OCI-LY7 (cell line): ENCODE data around the gene LIMS1.
"Not testable (repeated sequence)": the region's sequence is repeated elsewhere in the genome, so short reads cannot be mapped to it uniquely, and the experiment has no call there.

ENCODE experiments used
- CTCF ChIP-seq: fragments of 200-600 bp; sonication (generic); conservative IDR thresholded peaks from 2 replicates; pipeline ENCODE4 v1.5.1; 2014; ENCODE audit warnings: mild to moderate bottlenecking, antibody characterized with exemption, low read length, moderate library complexity, mixed read lengths
- EZH2phosphoT487 ChIP-seq: fragments of 200-600 bp; sonication (generic); IDR thresholded peaks from 2 replicates; pipeline ENCODE4 v1.6.1; 2018; ENCODE audit warnings: low read depth, borderline replicate concordance, mild to moderate bottlenecking, mixed run types, antibody characterized with exemption, low read length, moderate library complexity, mixed read lengths

DNA sequence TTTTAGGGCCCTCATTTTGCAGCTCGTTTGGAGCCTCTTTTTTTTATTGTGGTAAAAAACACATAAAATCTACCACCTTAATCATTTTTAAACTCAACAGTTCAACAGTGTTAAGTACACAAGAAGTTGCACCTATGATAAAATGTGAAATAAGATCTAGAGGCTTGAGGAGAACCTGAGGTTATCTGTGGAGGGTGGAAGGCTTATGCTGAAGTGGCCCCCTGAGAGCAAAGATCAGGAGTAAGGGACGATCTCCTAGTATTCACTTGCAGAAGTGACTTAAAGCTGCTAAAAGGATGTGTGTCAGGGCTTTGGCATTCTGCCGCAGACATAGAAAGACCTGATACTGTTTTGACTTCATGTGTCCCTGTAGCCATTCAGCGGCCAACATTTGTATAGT, 61.5 kb downstream of the LIMS1 start:
- not testable (repeated sequence) for TF ChIP-seq CTCF, EZH2phosphoT487
